HG03060 (cell line): ENCODE data around the gene TMC2.

ENCODE experiments used
- ATAC-seq: cut with Tn5 transposase; IDR thresholded peaks from one replicate; pipeline ENCODE4 v1.9.1; 2021; ENCODE audit warnings: low read depth, moderate number of reproducible peaks; ENCODE audit not compliant: unreplicated experiment

TMC2 gene

GRCh38 chr20:2564406-2564805 is 28.0 kb downstream of the TMC2 start:
- no peak for ATAC-seq

DNA sequence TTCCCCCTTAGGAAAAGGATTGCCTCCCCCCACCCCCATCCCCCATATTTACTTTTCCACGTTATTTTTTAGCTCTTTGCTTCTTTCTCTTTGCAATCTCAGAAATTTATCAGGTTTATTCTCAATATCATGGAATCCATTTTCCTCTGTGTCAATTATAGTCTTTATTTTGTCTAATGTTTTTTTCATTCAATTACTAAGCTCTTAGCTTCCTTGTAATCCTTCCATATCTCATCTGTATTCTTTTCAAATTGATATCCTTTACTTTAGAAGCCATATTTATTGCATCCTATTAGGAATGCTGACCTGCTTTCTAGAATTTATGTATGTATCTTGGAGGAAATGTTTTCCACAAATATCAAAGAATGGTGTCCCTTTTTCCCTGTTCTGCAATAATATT is 39.3 kb downstream of the TMC2 start:
- no peak for ATAC-seq

DNA sequence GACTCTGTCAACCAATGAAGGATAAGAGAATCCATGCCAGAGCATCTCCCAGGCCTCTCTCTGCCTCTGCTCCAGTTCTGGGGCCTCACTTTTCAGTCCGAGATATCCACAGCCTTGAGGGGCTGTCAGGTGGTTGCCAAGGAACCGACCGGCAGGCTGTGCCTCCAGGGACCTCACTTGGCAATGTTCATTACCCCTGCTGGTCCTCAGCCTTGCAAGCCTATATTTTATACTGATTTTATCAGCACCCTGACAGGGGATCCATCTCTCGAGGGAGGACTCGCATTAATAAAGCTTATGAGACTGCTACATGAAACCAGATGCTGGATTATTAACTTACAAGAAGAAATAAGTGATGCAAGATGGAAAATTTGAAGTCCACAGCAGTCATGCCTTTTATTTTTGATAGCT is 39.9 kb downstream of the TMC2 start:
- no peak for ATAC-seq

DNA sequence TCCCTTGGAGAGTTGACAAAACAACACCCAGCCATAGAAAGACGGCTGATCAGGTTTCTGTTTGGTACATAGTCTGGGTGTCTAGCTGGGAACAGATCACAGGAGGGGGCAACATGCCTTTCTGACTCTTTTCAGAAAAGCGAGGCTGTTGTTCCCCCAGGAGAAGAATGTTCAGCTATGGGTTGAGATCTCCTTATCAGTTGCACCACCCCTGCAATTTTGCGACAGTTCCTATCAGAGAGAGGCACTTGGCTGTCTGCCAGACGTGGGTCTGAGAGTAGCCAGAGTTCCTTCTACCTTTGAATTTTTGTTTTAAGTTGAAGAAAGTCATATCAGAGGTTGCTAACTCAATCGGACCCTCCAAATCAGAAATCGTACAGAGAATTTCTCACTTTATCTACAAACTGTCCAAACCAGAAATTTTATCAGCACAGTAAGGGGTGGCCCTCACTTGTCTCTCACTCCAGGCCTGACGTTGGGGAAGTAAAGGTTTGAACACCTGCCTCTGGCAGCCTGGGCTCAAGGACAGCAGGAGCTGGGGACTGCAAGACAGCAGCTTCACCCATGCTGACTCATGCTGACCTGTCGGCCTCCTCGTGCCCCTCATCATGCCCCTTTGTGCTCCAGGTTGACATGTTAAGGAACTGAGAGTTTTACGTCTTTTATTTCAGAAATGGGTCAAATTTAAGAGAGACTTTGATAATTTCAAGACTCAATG is 42.3 kb downstream of the TMC2 start:
- ATAC-seq: no peak

GRCh38 chr20:2585811-2586210 is 49.4 kb downstream of the TMC2 start:
- ATAC-seq: no peak

DNA sequence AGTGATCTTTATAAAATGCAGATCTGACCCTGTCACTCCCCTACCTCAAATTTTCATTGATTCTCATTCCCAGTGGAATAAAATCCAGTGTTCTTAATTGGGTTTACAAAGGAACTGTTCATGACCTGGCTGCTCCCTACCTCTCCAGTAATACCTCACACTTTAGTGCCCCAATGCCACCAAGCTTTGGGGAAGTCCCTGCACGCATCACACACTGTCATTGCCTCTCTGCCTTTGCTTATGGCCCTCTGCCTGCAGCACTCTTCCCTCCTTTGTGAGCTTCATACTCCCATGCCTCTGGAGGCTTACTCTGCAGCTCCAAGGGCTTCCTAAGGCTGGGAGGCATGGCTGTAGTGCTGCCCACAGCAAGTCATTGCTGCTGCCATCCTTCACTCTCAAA is 57.4 kb downstream of the TMC2 start:
- no peak for ATAC-seq

- no peak for ATAC-seq
Measured at GRCh38 chr20:2595076-2595475, 58.7 kb downstream of the TMC2 start.

GRCh38 chr20:2596673-2597279 is 60.4 kb downstream of the TMC2 start:
- no peak for ATAC-seq

DNA sequence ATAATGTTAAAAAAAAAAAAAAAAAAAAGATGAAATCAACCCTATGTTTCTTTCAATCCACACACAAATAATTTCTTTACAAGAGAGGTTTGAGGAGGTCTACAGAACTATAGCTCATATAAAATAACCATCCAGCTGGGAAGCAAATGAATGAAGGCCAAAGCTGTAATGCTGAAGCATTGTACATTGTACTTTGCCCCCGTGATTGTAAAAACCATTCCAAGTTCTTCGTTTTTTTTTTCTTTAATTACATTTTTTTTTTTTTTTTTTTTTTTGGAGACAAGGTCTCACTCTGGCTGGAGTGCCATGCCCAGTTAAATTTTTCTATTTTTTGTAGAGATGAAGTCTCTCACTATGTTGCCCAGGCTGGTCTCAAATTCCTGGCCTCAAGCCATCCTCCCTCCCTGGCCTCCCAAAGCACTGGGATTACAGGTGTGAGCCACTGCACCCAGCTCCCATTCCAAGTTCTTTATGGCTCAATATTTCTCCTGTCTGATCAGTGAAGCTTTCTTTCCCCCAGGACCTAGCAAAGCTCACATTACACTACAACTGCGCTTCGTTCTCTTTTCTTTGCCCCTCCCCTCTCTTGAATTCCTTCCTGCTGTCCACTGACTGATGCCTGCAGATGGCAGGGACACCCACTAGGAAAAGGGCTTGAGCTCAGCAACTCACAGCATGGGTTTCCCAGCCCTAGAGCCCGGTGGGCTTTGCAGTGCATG is 63.1 kb downstream of the TMC2 start:
- no peak for ATAC-seq

- ATAC-seq: no peak
Measured at GRCh38 chr20:2602046-2602735, 65.8 kb downstream of the TMC2 start.

DNA sequence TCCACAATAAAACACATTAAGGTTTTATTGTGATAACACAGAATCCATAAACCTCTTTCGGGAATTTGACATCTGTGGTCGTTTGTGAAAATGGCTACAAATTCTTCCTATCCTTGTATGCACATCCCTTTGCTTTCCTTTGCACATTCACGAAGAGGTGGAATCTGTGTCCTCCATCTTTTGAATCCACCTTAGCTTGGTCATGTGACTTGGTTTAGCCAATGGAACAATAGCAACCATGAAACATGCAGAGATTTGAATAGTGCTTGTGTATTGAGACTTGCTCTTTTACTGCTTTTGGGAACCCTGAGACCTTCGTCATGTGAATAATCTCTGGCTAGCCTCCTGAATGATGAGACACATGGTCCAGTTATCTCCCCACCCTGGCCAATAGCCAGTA is 66.4 kb downstream of the TMC2 start:
- ATAC-seq: no peak

- ATAC-seq: no peak
Measured at GRCh38 chr20:2603816-2604505, 67.6 kb downstream of the TMC2 start.

GRCh38 chr20:2604506-2604835 is 68.1 kb downstream of the TMC2 start:
- ATAC-seq: no peak

GRCh38 chr20:2606507-2607006 is 70.2 kb downstream of the TMC2 start:
- ATAC-seq: no peak

GRCh38 chr20:2610326-2610725 is 74.0 kb downstream of the TMC2 start:
- no peak for ATAC-seq

DNA sequence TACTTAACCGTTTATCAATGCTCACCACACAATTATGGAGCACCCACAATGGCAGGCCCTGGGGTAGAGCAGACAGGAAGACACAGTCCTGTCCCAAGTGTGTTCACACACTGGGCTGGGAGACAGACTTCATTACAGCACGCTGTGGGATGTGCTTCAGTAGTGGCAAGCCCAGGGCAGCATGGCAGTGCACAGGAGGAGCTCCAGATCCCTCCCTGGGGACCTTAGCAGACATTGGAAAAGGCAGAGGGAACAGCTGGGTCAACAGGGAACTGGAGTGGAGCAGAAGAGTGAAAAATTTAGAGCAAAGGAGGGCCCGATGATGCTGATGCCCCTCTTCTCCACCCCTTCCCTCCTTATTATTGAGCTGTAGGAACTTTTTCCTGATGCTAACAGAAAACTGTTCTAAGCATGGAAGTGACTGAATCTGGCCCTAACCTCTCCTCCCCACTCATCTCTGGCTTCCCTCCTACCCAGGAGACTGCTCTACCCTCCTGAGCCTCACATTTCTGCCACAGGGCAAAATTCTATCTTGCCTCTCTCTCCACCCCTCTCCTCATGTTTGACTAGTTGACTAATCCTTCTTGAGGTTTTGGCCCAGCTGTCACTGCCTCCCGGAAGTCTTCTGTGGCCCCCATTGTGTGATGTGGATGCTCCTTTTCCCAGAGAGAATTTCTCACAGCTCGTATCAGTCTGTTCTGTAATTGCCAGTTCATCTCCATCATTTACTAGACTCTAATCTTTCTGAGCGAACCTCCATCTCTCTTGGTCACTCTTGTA is 74.8 kb downstream of the TMC2 start:
- no peak for ATAC-seq

- ATAC-seq: no peak
Measured at GRCh38 chr20:2612073-2612472, 75.7 kb downstream of the TMC2 start.

GRCh38 chr20:2616634-2617033 is 80.3 kb downstream of the TMC2 start:
- no peak for ATAC-seq

- no peak for ATAC-seq
Measured at GRCh38 chr20:2617099-2617714, 80.8 kb downstream of the TMC2 start.
